Aortic smooth muscle cell (primary cell): ENCODE data around the gene DRAXIN. TPM values are rescaled to one million over a fixed set of nuclear protein-coding genes. Genes with fewer than 3 reads are reported as not detected.

ENCODE experiments used
- total RNA-seq: library from RNA; depleted of rRNA; stranded (reverse); fragments of >200 nt; gene quantifications from 2 replicates; pipeline ENCODE4 v1.2.3, GENCODE V29; 2014

DRAXIN gene, protein sequence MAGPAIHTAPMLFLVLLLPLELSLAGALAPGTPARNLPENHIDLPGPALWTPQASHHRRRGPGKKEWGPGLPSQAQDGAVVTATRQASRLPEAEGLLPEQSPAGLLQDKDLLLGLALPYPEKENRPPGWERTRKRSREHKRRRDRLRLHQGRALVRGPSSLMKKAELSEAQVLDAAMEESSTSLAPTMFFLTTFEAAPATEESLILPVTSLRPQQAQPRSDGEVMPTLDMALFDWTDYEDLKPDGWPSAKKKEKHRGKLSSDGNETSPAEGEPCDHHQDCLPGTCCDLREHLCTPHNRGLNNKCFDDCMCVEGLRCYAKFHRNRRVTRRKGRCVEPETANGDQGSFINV
- 0.50 and 0.53 TPM in 2 replicates for total RNA-seq

DNA sequence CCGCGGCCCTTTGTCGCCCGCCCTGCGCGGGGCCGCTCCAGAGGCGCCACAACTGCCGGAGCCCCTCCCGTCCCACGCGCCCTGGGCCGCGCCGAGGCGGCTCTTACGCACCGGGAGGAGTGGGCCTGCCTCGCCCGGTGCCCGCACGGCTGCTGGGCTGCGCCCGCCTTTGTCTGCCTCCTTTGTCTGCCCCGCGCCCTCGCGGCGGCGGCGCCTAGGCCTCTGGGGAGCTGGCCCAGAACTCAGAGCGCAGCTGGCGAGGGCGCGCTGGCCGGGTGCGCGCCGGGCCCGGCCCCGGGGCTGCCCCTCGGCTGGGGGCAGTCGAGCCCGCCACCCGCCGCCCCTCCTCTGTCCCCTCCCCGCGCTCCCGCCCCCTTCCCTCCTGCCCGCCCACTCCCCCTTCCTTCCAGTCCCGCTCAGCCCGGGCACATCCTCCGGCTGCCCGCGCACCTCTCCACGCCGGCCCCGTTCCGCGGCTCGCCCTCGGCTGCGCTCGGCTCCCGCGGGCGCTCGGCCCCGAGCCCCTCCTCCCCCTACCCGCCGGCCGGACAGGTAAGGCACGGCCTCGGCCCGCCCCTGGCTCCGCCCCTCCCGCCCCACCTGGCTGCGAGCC is at the start of gene DRAXIN:
DRAXIN (plus strand) TSS at position 409 of the 613 bp plus-strand sequence. CDS start 14,549 bp downstream, outside the sequence.

DNA sequence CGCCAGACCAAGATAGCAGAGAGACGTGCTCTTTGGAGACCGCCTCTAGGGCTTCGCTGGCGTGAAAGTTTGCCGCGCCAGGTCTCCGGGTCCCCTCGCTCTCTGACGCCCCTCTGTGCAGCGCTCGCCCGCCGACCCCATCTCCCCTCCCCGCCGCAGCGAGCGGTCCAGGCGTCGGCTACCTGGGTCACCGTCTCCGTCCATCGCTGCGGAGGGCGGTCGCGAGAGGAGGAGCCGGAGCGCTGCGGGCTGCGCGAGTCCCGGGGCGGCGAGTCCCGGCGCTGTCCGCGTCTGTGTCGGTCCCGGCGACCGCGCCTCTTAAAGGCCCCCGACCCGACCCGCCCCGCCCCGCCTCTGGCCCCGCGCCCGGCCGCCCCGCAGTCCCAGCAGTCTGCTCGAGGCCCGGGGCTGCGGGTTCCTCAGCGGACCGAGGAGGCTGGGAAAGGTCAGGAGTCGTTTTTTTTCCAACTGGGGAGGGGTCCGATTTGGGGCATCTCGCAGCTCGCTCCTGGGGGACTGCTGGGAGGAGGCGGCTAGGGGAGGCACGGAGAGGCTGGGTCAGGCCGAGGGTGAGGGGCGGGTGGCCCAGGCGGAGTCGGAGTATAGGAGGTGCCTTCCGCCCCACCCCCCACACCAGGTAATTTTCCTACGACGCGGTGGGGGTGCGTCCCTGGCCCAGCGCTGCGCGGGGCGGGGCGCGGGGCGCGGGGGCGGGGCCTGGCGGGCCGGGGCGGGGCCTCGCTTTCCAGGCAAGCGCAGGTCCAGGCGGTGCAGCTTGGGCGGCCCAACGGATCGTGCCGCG is 37.2 kb upstream of the DRAXIN start, which contains the start of the genes FBXO2 and FBXO44:
FBXO2 (minus strand) TSS at position 293 of the 802 bp plus-strand sequence; CDS start at position 204, 89 bp downstream.
FBXO44 (plus strand) TSS at position 741 of the 802 bp plus-strand sequence. CDS start 959 bp downstream, outside the sequence.

DNA sequence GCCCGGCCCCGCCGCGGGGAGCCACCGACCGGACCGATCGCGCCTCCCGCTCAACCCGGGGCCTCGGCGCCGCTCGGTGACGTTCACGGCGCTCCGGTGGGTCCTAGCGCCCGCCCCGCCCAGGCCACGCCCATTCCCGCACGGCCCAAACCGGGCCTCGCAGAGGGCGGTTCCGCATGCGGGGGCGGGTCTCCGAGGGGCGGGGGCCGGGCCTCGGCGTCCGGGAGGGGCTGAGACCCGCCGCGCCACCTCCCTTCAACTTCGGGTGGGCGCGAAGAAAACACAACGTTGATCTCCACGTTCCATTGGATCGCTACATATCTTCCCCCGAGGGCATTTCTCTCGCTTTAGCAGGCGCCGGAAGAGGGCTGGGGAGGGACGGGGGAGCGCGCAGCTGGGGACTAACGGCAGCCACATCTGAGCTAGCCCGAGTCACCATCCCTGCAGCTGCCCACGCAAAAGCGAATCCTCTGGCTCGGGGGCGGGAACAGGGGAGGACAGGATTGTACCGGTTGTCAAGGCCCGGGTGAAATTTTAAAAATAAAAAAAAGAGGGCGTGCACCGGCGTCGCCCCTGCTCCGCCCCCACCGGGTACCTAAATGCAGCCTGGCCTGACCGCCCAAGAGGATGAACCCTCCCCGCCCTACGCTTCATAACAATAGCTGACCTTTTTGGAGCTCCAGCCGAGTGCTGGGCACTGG is 10.3 kb upstream of the DRAXIN start, which contains the start of gene MAD2L2:
MAD2L2 (minus strand) TSS at position 78 of the 701 bp plus-strand sequence. CDS start 547 bp downstream, outside the sequence.

DNA sequence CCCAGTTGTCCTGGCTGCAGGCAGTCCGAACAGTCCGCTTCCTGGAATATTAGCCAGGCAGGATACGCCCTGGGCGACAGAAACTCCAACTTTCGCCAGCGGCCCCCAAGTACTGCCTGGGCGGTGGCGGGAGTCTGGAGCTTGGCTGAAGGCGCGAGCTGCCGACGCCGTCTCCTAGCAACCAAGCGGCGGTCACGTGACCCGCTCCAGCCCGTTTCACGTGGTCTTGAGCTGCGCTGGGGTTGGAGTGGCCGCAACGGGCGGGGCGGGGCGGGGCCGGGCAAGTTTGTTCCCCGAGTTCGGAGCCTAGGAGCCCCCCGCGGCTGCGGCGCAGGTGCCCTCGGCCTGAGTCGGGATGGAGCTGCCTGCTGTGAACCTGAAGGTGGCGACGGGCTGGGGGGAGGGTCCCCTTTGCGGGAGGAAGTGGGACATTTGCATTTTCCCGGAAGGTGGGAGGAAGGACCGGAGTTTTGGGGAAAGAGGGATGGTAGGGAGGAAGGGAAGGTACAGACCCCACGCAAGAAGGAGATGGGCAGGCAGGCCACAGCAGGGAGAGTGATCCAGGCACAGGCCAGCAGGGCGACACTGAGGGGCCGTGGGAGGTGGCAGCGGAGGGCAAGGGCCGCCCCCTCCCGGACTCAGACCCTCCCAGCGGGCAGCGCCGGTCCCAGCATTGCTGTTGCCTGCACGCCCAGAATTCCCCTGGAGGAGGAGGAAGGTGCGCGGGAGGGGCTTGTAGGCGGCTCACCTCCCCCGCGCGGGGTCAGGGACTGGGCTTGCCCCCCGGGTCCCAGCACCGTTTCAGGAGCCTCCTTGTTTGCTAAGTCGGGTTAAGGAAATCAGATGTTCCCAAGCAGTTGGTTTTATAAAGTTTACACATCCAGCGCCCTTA is 44.6 kb downstream of the DRAXIN start, which contains the start of gene AGTRAP:
AGTRAP (plus strand) TSS at position 283 of the 892 bp plus-strand sequence; CDS start at position 356, 73 bp downstream.

DNA sequence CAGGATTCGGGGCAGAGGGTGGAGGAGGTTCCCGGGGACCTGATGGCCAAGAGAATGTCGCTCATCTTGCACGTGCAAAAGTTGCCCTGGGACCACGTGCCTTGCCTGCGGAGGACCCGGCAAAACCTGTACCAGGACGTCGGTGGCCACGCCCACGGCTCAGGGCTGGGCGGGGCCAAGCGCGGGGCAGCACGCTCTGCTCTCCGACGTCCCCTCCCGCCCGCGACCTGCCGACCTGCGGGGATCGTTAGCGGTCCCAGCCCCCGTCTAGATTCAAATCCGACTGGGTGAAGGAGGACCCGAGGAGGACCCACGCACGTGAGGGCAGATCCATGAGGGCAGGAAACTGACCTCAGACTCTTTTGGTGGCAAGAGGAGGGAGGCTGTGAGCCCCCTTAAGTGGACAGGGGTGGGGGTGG is 70.5 kb downstream of the DRAXIN start, which contains the start of gene C1orf167:
C1orf167 (plus strand) TSS at position 206 of the 419 bp plus-strand sequence. CDS start 2,208 bp downstream, outside the sequence.

Other genes starting within 250 kb of the DRAXIN start
- gene DISP3, start 212.6 kb upstream of the DRAXIN start, total RNA-seq = not detected in 2 replicates
- gene FBXO2, start 37.3 kb upstream of the DRAXIN start, total RNA-seq = 0.25 and 0.26 TPM in 2 replicates
- 8.9 and 10.2 TPM in 2 replicates for gene FBXO44, start 36.8 kb upstream of the DRAXIN start, total RNA-seq
- gene FBXO6, start 27.5 kb upstream of the DRAXIN start, total RNA-seq = 3.8 and 4.8 TPM in 2 replicates
- 30.8 and 37.4 TPM in 2 replicates for gene MAD2L2, start 10.6 kb upstream of the DRAXIN start, total RNA-seq
- 28.0 and 33.4 TPM in 2 replicates for gene AGTRAP, start 44.4 kb downstream of the DRAXIN start, total RNA-seq
- gene C1orf167, start 70.5 kb downstream of the DRAXIN start, total RNA-seq = 0.92 and 0.99 TPM in 2 replicates
- gene MTHFR, start 114.3 kb downstream of the DRAXIN start, total RNA-seq = 37.0 and 49.1 TPM in 2 replicates
- 9.6 and 13.7 TPM in 2 replicates for gene CLCN6, start 114.5 kb downstream of the DRAXIN start, total RNA-seq
- not detected in 2 replicates for gene NPPA, start 156.1 kb downstream of the DRAXIN start, total RNA-seq
- gene NPPB, start 167.2 kb downstream of the DRAXIN start, total RNA-seq = 0.12 TPM in 1 of 2 replicates, not detected in the other
- gene KIAA2013, start 234.7 kb downstream of the DRAXIN start, total RNA-seq = 38.7 and 49.8 TPM in 2 replicates
- gene PLOD1, start 243.0 kb downstream of the DRAXIN start, total RNA-seq = 334 and 353 TPM in 2 replicates